Measurements from ENCODE around the gene ASB7. TPM values are rescaled to one million over a fixed set of nuclear protein-coding genes. Genes with fewer than 3 reads are reported as not detected.

ASB7 gene
- total and polyA plus RNA-seq, 12 donors, result 2.9 to 7.0 (median 5.8) TPM

DNA sequence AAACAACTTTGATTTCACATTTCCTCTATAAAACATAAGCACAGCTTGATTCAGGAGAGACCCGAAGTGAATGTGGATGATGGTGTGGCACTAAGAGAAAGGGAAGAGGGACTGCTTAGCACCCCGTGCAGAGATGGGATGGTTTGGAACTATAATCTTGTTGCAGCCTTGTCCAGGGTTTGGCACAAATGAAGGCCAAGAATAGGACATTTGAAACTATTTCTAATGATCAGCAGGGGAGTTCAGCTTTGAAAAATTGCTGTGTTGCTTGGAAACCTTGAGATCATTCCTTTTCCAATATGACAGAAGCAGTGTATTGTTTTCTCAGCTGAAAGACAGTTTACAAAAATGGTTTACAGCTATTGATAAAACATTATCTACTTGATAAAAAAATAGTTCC is 49.7 kb downstream of the ASB7 start:
- Histone ChIP-seq H3K27me3 (no peaks in the 10 kb centered on the region), H3K9me3 (no peaks in the 10 kb centered on the region), H3K27ac (no peak overlapping the region), H3K36me3 (peaks cover 0 to 37% (median 0%) of the 10 kb centered on the region in 9 donors), H3K4me1 (peaks cover 0 to 9% (median 0%) of the 10 kb centered on the region in 9 donors), H3K4me3 (no peak overlapping the region)
- DNase-seq (no peak), ATAC-seq (no peak)
- TF ChIP-seq, protein P1, sequence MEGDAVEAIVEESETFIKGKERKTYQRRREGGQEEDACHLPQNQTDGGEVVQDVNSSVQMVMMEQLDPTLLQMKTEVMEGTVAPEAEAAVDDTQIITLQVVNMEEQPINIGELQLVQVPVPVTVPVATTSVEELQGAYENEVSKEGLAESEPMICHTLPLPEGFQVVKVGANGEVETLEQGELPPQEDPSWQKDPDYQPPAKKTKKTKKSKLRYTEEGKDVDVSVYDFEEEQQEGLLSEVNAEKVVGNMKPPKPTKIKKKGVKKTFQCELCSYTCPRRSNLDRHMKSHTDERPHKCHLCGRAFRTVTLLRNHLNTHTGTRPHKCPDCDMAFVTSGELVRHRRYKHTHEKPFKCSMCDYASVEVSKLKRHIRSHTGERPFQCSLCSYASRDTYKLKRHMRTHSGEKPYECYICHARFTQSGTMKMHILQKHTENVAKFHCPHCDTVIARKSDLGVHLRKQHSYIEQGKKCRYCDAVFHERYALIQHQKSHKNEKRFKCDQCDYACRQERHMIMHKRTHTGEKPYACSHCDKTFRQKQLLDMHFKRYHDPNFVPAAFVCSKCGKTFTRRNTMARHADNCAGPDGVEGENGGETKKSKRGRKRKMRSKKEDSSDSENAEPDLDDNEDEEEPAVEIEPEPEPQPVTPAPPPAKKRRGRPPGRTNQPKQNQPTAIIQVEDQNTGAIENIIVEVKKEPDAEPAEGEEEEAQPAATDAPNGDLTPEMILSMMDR (IDR thresholded peaks at IDR 0.05), result no peak
- intact Hi-C loops (cut with DNase I), result no loop called here
- 77 to 78% methylated on average over 2 of the region's 2 CpGs for WGBS, 2 donors

DNA sequence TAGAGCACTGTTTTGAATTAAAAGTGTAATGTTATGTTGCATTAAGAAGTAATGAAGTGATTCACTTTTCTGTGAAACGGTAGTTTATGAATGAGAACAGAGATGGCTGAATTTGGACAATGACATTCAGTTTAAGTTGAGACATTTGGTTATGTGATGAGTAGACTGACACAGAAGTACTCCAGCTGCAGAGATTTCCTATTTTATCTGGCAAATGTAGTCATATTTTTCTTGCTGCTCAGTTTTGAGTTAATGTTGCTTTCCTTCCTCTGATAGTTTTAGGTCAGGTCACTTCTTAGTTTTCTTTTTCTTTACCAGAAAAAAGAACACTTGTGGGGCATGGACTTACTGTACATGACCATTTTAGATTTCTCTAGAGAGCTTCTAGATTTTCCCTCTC is 51.2 kb downstream of the ASB7 start:
- intact Hi-C loops (cut with DNase I), result no loop called here
- Histone ChIP-seq H3K9me3 (no peaks in the 10 kb centered on the region), H3K27ac (peak overlapping the region in 3 of 10 donors; percentile 26 to 56 (median 29)), H3K36me3 (peaks cover 0 to 31% (median 0%) of the 10 kb centered on the region in 9 donors), H3K27me3 (no peaks in the 10 kb centered on the region), H3K4me1 (peaks cover 0 to 9% (median 0%) of the 10 kb centered on the region in 9 donors), H3K4me3 (no peak overlapping the region)
- DNase-seq (no peak), ATAC-seq (peak in 3 of 8 donors; percentile 15 to 63 (median 35))
- 55 to 59% methylated on average over 1 of the region's 1 CpG for WGBS, 2 donors
- TF ChIP-seq, protein P1 (IDR thresholded peaks at IDR 0.05), result no peak

GRCh38 chr15:100658895-100659294 is 56.5 kb downstream of the ASB7 start:
- intact Hi-C loops (cut with DNase I), result no loop called here
- TF ChIP-seq, protein P1 (IDR thresholded peaks at IDR 0.05), result no peak
- ATAC-seq (no peak), DNase-seq (no peak)
- Histone ChIP-seq H3K27ac (no peak overlapping the region), H3K4me1 (peaks cover 0 to 11% (median 0%) of the 10 kb centered on the region in 9 donors), H3K27me3 (peaks cover 0 to 12% (median 0%) of the 10 kb centered on the region in 7 donors), H3K9me3 (no peaks in the 10 kb centered on the region), H3K4me3 (no peak overlapping the region), H3K36me3 (no peaks in the 10 kb centered on the region)
- 86 to 90% methylated on average over 14 of the region's 14 CpGs for WGBS, 2 donors

DNA sequence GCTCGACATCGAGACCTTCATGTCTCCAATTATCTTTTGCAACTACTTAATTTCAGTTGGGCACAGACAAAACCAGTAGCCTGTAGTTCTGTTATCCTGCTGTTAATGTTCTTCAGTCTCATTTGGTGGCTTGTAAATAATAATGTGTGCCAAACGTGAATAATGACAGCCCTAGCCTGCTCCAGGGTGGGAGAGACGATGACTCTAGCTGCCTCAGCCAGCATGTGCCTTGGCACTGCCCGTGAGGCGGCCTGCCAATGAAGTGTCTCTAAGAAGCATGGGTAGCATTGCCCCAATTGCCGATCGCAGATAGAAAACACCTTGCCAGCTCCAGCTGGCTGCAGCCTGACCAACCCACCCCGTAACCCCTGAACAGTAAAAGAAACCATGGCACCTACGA is 58.8 kb downstream of the ASB7 start:
- 91 to 92% methylated on average over 10 of the region's 10 CpGs for WGBS, 2 donors
- Histone ChIP-seq H3K4me3 (no peak overlapping the region), H3K27ac (no peak overlapping the region), H3K36me3 (no peaks in the 10 kb centered on the region), H3K27me3 (peaks cover 0 to 14% (median 0%) of the 10 kb centered on the region in 7 donors), H3K4me1 (peaks cover 0 to 7% (median 0%) of the 10 kb centered on the region in 9 donors), H3K9me3 (no peaks in the 10 kb centered on the region)
- TF ChIP-seq, protein P1 (IDR thresholded peaks at IDR 0.05), result no peak
- DNase-seq (no peak), ATAC-seq (no peak)
- intact Hi-C loops (cut with DNase I), result no loop called here
